DND-41 (cell line): ENCODE data around the gene CNPPD1.

Experiments
- CTCF ChIP-seq: IDR thresholded peaks from 2 replicates; pipeline ENCODE4 v1.5.1; 2012; ENCODE audit warnings: borderline replicate concordance, low read length, moderate library complexity, mild to moderate bottlenecking; ENCODE audit not compliant: poor library complexity, severe bottlenecking; ENCODE audit errors: extremely low read depth
- EZH2 ChIP-seq: IDR thresholded peaks from 3 replicates; pipeline ENCODE4 v1.6.1; 2012; ENCODE audit warnings: borderline replicate concordance, low read depth, mild to moderate bottlenecking, moderate library complexity, low read length, inconsistent platforms; ENCODE audit not compliant: severe bottlenecking

- TF ChIP-seq CTCF (no peak), EZH2 (no peak)
Measured at GRCh38 chr2:219182331-219183150, 5.8 kb upstream of the CNPPD1 start.
